GM12878 (cell line): Measurements from ENCODE around the gene DDX39B. TPM values are rescaled to one million over a fixed set of nuclear protein-coding genes. Genes with fewer than 3 reads are reported as not detected.

ENCODE experiments used
- ATAC-seq: fragments of 200-7000 bp; cut with Tn5 transposase; 3 replicates; pipeline ENCODE4 v1.9.1; 2020; ENCODE audit warnings: mild to moderate bottlenecking, moderate library complexity
- BruUV-seq: library from RNA; stranded (reverse); fragments of 400-500 nt; replicated peaks from 2 replicates; lab custom pipeline; 2021; lab: Mats Ljungman, UMichigan
- CTCF ChIA-PET: fragments of 300-600 bp; sonication (Branson Sonifier 250); formaldehyde crosslinking; extraction: SDS; loops from one replicate; lab custom pipeline; 2021; ENCODE audit warnings: inconsistent platforms; lab: Yijun Ruan, JAX
- POLR2A ChIA-PET: fragments of 350-600 bp; formaldehyde crosslinking; extraction: SDS; loops from one replicate; lab custom pipeline; 2021; ENCODE audit warnings: inconsistent platforms; lab: Charles Lee
- RAD21 ChIA-PET: fragments of 300-600 bp; sonication (Branson Sonifier 250); formaldehyde crosslinking; loops from one replicate; lab custom pipeline; 2023; ENCODE audit warnings: antibody characterized with exemption; ENCODE audit not compliant: unreplicated experiment; lab: Charles Lee
- SMC1A ChIA-PET: fragments of 300-600 bp; sonication (Branson Sonifier 250); formaldehyde crosslinking; loops from one replicate; lab custom pipeline; 2023; ENCODE audit not compliant: unreplicated experiment, uncharacterized antibody; lab: Charles Lee
- DNase-seq: peaks from one replicate; pipeline ENCODE4 v3.0.0-alpha.2; 2011; ENCODE audit warnings: low read depth, low spot score
- FAIRE-seq: peaks from 3 replicates; lab custom pipeline; 2011; peaks lifted over from hg19 to GRCh38; lab: Jason Lieb, UNC
- H2AFZ ChIP-seq: 2 replicates; pipeline ENCODE4 v1.6.0; 2011; ENCODE audit warnings: low read depth, low read length, control low read depth; ENCODE audit not compliant: control insufficient read depth
- H3K27ac ChIP-seq: 2 replicates; pipeline ENCODE4 v1.5.1; 2011; ENCODE audit warnings: control low read depth; ENCODE audit not compliant: control insufficient read depth, insufficient read depth
- H3K27me3 ChIP-seq, 2 experiments: replicated peaks in 1 of 2; 2 replicates each; pipeline versions ENCODE4 v1.6.0 to v1.6.1; 2011; ENCODE audit warnings: low read length in 1 of 2; ENCODE audit not compliant: control insufficient read depth in 2 of 2, insufficient read depth in 2 of 2
- H3K36me3 ChIP-seq, 2 experiments: 2 replicates each; pipeline ENCODE4 v1.5.1; 2011; ENCODE audit warnings: low read length in 1 of 2; ENCODE audit not compliant: control insufficient read depth in 2 of 2, insufficient read depth in 2 of 2
- H3K4me1 ChIP-seq: 2 replicates; pipeline ENCODE4 v1.6.1; 2011; ENCODE audit warnings: mild to moderate bottlenecking, low read length, moderate library complexity, mixed read lengths; ENCODE audit not compliant: control insufficient read depth, insufficient read depth
- H3K4me2 ChIP-seq: 2 replicates; pipeline ENCODE4 v1.6.0; 2011; ENCODE audit warnings: control low read depth; ENCODE audit not compliant: control insufficient read depth, insufficient read depth
- H3K4me3 ChIP-seq: fragments of 200-600 bp; sonication (generic); 2 replicates; pipeline ENCODE4 v1.5.1; 2016
- H3K79me2 ChIP-seq: 2 replicates; pipeline ENCODE4 v1.6.0; 2011; ENCODE audit warnings: low read length; ENCODE audit not compliant: control insufficient read depth, insufficient read depth
- H3K9ac ChIP-seq: 2 replicates; pipeline ENCODE4 v1.8.0; 2011; ENCODE audit warnings: low read length, control low read depth, mixed read lengths; ENCODE audit not compliant: control insufficient read depth, insufficient read depth
- H3K9me3 ChIP-seq: replicated peaks from 3 replicates; pipeline ENCODE4 v1.5.1; 2011; ENCODE audit warnings: mild to moderate bottlenecking, low read length; ENCODE audit not compliant: control insufficient read depth, insufficient read depth
- H4K20me1 ChIP-seq: 2 replicates; pipeline ENCODE4 v1.6.0; 2011; ENCODE audit not compliant: control insufficient read depth, insufficient read depth
- MTA2 ChIP-seq: fragments of 450-650 bp; IDR thresholded peaks from 2 replicates; pipeline ENCODE4 v1.6.1; 2016; ENCODE audit warnings: low read depth, mild to moderate bottlenecking, moderate library complexity
- POLR2AphosphoS5 ChIP-seq: IDR thresholded peaks from 2 replicates; pipeline ENCODE4 v1.6.1; 2011; ENCODE audit warnings: mild to moderate bottlenecking, low read length, inconsistent platforms
- SREBF2 ChIP-seq: IDR thresholded peaks from 2 replicates; pipeline ENCODE4 v1.6.1; 2012; ENCODE audit warnings: mild to moderate bottlenecking, low read length
- STAT1 ChIP-seq: fragments of 450-650 bp; conservative IDR thresholded peaks from 2 replicates; pipeline ENCODE4 v1.6.1; 2014; ENCODE audit warnings: antibody characterized with exemption, mild to moderate bottlenecking
- TAF1 ChIP-seq: IDR thresholded peaks from 2 replicates; pipeline ENCODE4 v1.6.1; 2011; ENCODE audit warnings: mild to moderate bottlenecking, low read depth, low read length, borderline replicate concordance
- YY1 ChIP-seq: IDR thresholded peaks from 2 replicates; pipeline ENCODE4 v1.6.1; 2011; ENCODE audit warnings: low read depth, mild to moderate bottlenecking, low read length
- in situ Hi-C: fragments of 300-500 bp; cut with MboI; formaldehyde crosslinking; loops from 9 replicates; pipeline ENCODE4 v1.14.3; 2018; ENCODE audit warnings: mixed read lengths
- intact Hi-C: fragments of 100-400 bp; cut with micrococcal nuclease; formaldehyde crosslinking; loops from one replicate; pipeline ENCODE4 v1.14.2; 2022; ENCODE audit not compliant: unreplicated experiment
- polyA plus RNA-seq, 11 experiments: library from polyadenylated mRNA; depleted of rRNA in 4 of 11; unstranded in 6 of 11; stranded (reverse) in 5 of 11; fragments of >200 nt; fragmentation: Nextera tagmentation in 4 of 11; fragmentation: Illumina TruSeq in 1 of 11; extraction: Ambion mirVana in 4 of 11; extraction: Trizol in 1 of 11; gene quantifications; 1 replicate in 1 of 11; 2 replicates in 10 of 11; pipeline versions ENCODE4 v1.2.1 to v1.2.3, GENCODE V29; 2011 to 2016; ENCODE audit warnings: inconsistent platforms in 2 of 11, missing spikeins in 2 of 11, low read depth in 1 of 11
- total RNA-seq, 4 experiments: library from RNA; depleted of rRNA in 3 of 4; stranded (reverse); fragments of >200 nt in 3 of 4; fragmentation: Illumina TruSeq in 1 of 4; extraction: Trizol in 1 of 4; gene quantifications; 2 replicates each; pipeline versions ENCODE4 v1.2.1 to v1.2.3, GENCODE V29; 2013 to 2021
- TF ChIP-seq, protein P1 (sequence below): IDR thresholded peaks from 2 replicates; pipeline ENCODE4 v1.6.1; 2012; ENCODE audit warnings: low read depth, low read length, improper control_type of control experiment
- TF ChIP-seq, protein P2 (sequence below): fragments of 450-650 bp; IDR thresholded peaks from 2 replicates; pipeline ENCODE4 v1.6.1; 2017; ENCODE audit warnings: mild to moderate bottlenecking, moderate library complexity
- TF ChIP-seq, protein P3 (sequence below): fragments of 450-650 bp; conservative IDR thresholded peaks from 2 replicates; pipeline ENCODE4 v1.6.1; 2017; ENCODE audit warnings: mild to moderate bottlenecking, moderate library complexity
- TF ChIP-seq, protein P4 (sequence below): fragments of 450-650 bp; IDR thresholded peaks from 2 replicates; pipeline ENCODE4 v1.6.1; 2018; ENCODE audit warnings: mild to moderate bottlenecking, low read depth, moderate library complexity; ENCODE audit not compliant: partially characterized antibody

Gene DDX39B
- total and polyA plus RNA-seq, 10 of the 15 experiments (the other 5 are each of a cell fraction or from before 2014, with no cell fraction given), result 271 to 661 (median 330) TPM

DNA sequence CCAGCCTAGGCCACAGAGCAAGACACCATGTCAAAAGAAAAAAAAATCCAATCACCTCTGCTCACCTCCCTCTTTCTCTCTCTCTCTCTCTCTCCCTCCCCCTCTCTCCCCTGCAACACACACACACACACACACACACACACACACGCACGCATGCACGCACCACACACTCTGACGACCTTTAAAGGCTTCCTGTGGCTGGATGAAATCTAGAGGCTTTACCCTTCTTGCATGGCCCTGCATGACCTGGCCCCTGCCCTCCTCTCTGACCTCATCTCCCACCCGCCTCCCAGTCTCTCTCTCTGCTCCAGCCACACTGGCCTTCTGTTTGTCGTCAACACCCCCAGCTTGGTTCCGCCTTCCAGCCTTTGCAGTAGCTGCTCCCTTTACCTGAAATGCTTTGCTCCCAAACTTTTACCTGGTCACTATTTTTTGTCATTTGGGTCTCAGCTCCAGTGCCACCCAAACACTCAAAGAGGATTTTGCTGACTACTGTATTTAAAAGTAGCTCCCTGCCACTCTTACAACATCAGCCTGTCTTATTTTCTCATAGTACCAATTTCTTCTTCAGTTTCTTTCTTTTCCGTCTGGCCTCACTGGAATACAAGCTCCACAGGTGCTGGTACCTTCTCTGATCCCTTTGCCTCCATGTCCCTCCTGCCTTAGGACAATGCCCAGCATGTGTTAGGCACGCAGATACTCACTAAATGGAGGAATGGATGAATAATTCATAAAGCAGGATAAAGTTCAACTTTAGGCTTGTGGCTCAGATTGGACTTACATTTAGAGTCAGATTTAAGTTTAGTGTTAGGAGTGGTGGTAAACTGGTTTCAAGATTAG is 25.9 kb upstream of the DDX39B start (continued):
- TF ChIP-seq, protein P1, sequence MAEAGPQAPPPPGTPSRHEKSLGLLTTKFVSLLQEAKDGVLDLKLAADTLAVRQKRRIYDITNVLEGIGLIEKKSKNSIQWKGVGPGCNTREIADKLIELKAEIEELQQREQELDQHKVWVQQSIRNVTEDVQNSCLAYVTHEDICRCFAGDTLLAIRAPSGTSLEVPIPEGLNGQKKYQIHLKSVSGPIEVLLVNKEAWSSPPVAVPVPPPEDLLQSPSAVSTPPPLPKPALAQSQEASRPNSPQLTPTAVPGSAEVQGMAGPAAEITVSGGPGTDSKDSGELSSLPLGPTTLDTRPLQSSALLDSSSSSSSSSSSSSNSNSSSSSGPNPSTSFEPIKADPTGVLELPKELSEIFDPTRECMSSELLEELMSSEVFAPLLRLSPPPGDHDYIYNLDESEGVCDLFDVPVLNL, result no peak
- TF ChIP-seq MTA2, result no peak

DNA sequence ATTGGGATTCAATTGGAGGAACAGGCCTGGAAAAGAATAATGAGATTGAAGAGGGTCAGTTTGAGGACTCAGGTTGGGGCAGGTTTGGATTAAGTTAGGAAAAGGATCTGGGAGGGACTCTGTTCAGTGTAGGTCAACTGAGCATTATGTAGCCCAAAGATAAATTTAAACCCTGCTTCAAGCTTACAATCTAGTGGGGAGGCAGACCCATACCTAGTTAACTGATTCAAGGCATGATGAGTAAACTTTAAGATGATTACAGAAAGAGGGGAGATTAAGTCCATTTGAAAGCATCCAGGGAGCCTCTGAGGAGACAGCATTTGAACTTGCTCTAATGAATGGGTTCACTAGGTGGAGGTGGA is 18.9 kb upstream of the DDX39B start:
- ChIA-PET CTCF (interaction anchor here (0.9 to 34.8 kb wide), 5 partner anchors 8 to 27 kb away, joined by 4 to 2098 read pairs (median 27); partner anchors contain the start of genes LST1, LTB, NCR3 and TNF), RAD21 (interaction anchor here (0.5 to 15.9 kb wide), 5 partner anchors 9 to 264 kb away, joined by 3 to 620 read pairs (median 62); partner anchors contain the start of genes ATP6V1G2, LST1, LTA and LTB), SMC1A (interaction anchor here (2.5 to 34.7 kb wide), 2 partner anchors 23 to 65 kb away, joined by 7 to 1989 read pairs; partner anchors contain the start of genes LST1, LTA, LTB and NCR3), POLR2A (interaction anchor here (0.8 to 9.1 kb wide), 5 partner anchors 9 to 56 kb away, joined by 3 to 255 read pairs (median 7); partner anchors contain the start of genes LTB and TNF)
- FAIRE-seq (no peak), ATAC-seq (no peak), DNase-seq (no peak)
- intact Hi-C loops (loop anchor here (1.0 kb wide), 2 partner anchors 8 to 16 kb away; no protein-coding TSS in a partner anchor), in situ Hi-C loops (loop anchor here (25.0 kb wide), 2 partner anchors 1052 to 1402 kb away; partner anchors contain the start of genes BRD2 and HLA-DMA)
- Histone ChIP-seq H3K9ac (peak overlapping the region; percentile 56), H3K4me1 (peaks cover 82% of the 10 kb centered on the region), H3K79me2 (peaks cover 16% of the 10 kb centered on the region), H3K36me3 (peaks cover 0 to 8% of the 10 kb centered on the region in 2 experiments; a peak in 2 of 4 replicates), H3K4me3 (0 out of 2 replicates have a peak overlapping the region, but pooled peaks have one; percentile 18), H4K20me1 (no peaks in the 10 kb centered on the region), H3K27ac (peak overlapping the region; percentile 99), H2AFZ (no peak overlapping the region), H3K9me3 (no peaks in the 10 kb centered on the region), H3K4me2 (peak overlapping the region; percentile 94), H3K27me3 (no peaks in the 10 kb centered on the region)
- no TSS peak for BruUV-seq
- no peak for TF ChIP-seq STAT1
- TF ChIP-seq, protein P2, sequence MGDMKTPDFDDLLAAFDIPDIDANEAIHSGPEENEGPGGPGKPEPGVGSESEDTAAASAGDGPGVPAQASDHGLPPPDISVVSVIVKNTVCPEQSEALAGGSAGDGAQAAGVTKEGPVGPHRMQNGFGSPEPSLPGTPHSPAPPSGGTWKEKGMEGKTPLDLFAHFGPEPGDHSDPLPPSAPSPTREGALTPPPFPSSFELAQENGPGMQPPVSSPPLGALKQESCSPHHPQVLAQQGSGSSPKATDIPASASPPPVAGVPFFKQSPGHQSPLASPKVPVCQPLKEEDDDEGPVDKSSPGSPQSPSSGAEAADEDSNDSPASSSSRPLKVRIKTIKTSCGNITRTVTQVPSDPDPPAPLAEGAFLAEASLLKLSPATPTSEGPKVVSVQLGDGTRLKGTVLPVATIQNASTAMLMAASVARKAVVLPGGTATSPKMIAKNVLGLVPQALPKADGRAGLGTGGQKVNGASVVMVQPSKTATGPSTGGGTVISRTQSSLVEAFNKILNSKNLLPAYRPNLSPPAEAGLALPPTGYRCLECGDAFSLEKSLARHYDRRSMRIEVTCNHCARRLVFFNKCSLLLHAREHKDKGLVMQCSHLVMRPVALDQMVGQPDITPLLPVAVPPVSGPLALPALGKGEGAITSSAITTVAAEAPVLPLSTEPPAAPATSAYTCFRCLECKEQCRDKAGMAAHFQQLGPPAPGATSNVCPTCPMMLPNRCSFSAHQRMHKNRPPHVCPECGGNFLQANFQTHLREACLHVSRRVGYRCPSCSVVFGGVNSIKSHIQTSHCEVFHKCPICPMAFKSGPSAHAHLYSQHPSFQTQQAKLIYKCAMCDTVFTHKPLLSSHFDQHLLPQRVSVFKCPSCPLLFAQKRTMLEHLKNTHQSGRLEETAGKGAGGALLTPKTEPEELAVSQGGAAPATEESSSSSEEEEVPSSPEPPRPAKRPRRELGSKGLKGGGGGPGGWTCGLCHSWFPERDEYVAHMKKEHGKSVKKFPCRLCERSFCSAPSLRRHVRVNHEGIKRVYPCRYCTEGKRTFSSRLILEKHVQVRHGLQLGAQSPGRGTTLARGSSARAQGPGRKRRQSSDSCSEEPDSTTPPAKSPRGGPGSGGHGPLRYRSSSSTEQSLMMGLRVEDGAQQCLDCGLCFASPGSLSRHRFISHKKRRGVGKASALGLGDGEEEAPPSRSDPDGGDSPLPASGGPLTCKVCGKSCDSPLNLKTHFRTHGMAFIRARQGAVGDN, result no peak
- TF ChIP-seq YY1, result no peak
- no peak for TF ChIP-seq POLR2AphosphoS5
- TF ChIP-seq, protein P3, sequence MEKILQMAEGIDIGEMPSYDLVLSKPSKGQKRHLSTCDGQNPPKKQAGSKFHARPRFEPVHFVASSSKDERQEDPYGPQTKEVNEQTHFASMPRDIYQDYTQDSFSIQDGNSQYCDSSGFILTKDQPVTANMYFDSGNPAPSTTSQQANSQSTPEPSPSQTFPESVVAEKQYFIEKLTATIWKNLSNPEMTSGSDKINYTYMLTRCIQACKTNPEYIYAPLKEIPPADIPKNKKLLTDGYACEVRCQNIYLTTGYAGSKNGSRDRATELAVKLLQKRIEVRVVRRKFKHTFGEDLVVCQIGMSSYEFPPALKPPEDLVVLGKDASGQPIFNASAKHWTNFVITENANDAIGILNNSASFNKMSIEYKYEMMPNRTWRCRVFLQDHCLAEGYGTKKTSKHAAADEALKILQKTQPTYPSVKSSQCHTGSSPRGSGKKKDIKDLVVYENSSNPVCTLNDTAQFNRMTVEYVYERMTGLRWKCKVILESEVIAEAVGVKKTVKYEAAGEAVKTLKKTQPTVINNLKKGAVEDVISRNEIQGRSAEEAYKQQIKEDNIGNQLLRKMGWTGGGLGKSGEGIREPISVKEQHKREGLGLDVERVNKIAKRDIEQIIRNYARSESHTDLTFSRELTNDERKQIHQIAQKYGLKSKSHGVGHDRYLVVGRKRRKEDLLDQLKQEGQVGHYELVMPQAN, result no peak
- no peak for TF ChIP-seq SREBF2
- no peak for TF ChIP-seq TAF1
- TF ChIP-seq, protein P4, sequence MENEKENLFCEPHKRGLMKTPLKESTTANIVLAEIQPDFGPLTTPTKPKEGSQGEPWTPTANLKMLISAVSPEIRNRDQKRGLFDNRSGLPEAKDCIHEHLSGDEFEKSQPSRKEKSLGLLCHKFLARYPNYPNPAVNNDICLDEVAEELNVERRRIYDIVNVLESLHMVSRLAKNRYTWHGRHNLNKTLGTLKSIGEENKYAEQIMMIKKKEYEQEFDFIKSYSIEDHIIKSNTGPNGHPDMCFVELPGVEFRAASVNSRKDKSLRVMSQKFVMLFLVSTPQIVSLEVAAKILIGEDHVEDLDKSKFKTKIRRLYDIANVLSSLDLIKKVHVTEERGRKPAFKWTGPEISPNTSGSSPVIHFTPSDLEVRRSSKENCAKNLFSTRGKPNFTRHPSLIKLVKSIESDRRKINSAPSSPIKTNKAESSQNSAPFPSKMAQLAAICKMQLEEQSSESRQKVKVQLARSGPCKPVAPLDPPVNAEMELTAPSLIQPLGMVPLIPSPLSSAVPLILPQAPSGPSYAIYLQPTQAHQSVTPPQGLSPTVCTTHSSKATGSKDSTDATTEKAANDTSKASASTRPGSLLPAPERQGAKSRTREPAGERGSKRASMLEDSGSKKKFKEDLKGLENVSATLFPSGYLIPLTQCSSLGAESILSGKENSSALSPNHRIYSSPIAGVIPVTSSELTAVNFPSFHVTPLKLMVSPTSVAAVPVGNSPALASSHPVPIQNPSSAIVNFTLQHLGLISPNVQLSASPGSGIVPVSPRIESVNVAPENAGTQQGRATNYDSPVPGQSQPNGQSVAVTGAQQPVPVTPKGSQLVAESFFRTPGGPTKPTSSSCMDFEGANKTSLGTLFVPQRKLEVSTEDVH, result no peak
